Measurements from ENCODE around the gene LAMTOR4. TPM values are rescaled to one million over a fixed set of nuclear protein-coding genes. Genes with fewer than 3 reads are reported as not detected.
A peak's percentile ranks its signal among the peaks of the same experiment; 100 is the strongest.

The LAMTOR4 gene
- total RNA-seq, 1 donor from 2014 or later: 62.7 TPM

GRCh38 chr7:100118388-100119071 lies 30.2 kb upstream of the LAMTOR4 start:
- Mint-ChIP-seq H3K4me3 (ENCODE audit: unreplicated experiment) (peak overlapping the region; percentile 99), H3K9me3 (ENCODE audit: unreplicated experiment) (peaks cover 2% of the 10 kb centered on the region), H3K4me1 (ENCODE audit: low read depth, unreplicated experiment) (peaks cover 6% of the 10 kb centered on the region), H3K27me3 (ENCODE audit: low read depth, unreplicated experiment) (no peaks in the 10 kb centered on the region), H3K27ac (ENCODE audit: unreplicated experiment) (peak overlapping the region; percentile 96), H3K36me3 (ENCODE audit: low read depth, unreplicated experiment) (peaks cover 3% of the 10 kb centered on the region)
- Histone ChIP-seq H3K9me3 (ENCODE audit: insufficient read depth, low read depth, low read length) (no peaks in the 10 kb centered on the region), H3K79me2 (ENCODE audit: insufficient read depth, low read length) (peaks cover 20% of the 10 kb centered on the region), H3K4me2 (ENCODE audit: low read length) (peak overlapping the region; percentile 89), H3K27ac (ENCODE audit: low read depth, low read length) (peak overlapping the region; percentile 94), H3K27me3 (ENCODE audit: insufficient read depth, low read length) (no peaks in the 10 kb centered on the region), H3K4me1 (ENCODE audit: insufficient read depth, low read length) (peaks cover 15% of the 10 kb centered on the region), H3K9ac (ENCODE audit: low read length) (peak overlapping the region; percentile 88), H4K20me1 (ENCODE audit: insufficient read depth, low read length) (no peaks in the 10 kb centered on the region), H2AFZ (ENCODE audit: low read depth, low read length) (peak overlapping the region; percentile 85), H3K36me3 (ENCODE audit: insufficient read depth, low read length) (peaks cover 2% of the 10 kb centered on the region), H3K4me3 (ENCODE audit: insufficient read depth, low read depth, low read length) (peak overlapping the region; percentile 89)
- TF ChIP-seq CTCF (IDR thresholded peaks at IDR 0.05; ENCODE audit: insufficient read depth, low read depth, low read length): no peak
- no peak for TF ChIP-seq EZH2 (IDR thresholded peaks at IDR 0.05; ENCODE audit: insufficient read depth, low read length)
- FAIRE-seq (no peak), DNase-seq (ENCODE audit: low read depth) (no peak)

- Histone ChIP-seq H3K27me3 (ENCODE audit: insufficient read depth, low read length) (no peaks in the 10 kb centered on the region), H3K27ac (ENCODE audit: low read depth, low read length) (peak within 1 kb of the TSS; percentile 94), H3K9me3 (ENCODE audit: insufficient read depth, low read depth, low read length) (no peaks in the 10 kb centered on the region), H3K79me2 (ENCODE audit: insufficient read depth, low read length) (peaks cover 20% of the 10 kb centered on the region), H3K4me1 (ENCODE audit: insufficient read depth, low read length) (peaks cover 15% of the 10 kb centered on the region), H3K4me2 (ENCODE audit: low read length) (peak within 1 kb of the TSS; percentile 89), H3K4me3 (ENCODE audit: insufficient read depth, low read depth, low read length) (peak within 1 kb of the TSS; percentile 89), H3K9ac (ENCODE audit: low read length) (peak within 1 kb of the TSS; percentile 88), H4K20me1 (ENCODE audit: insufficient read depth, low read length) (no peaks in the 10 kb centered on the region), H3K36me3 (ENCODE audit: insufficient read depth, low read length) (peaks cover 2% of the 10 kb centered on the region), H2AFZ (ENCODE audit: low read depth, low read length) (peak within 1 kb of the TSS; percentile 85)
- DNase-seq (ENCODE audit: low read depth) (peak; percentile 85), FAIRE-seq (no peak)
- Mint-ChIP-seq H3K9me3 (ENCODE audit: unreplicated experiment) (peaks cover 2% of the 10 kb centered on the region), H3K4me3 (ENCODE audit: unreplicated experiment) (peak within 1 kb of the TSS; percentile 99), H3K4me1 (ENCODE audit: low read depth, unreplicated experiment) (peaks cover 6% of the 10 kb centered on the region), H3K27ac (ENCODE audit: unreplicated experiment) (peak within 1 kb of the TSS; percentile 96), H3K27me3 (ENCODE audit: low read depth, unreplicated experiment) (no peaks in the 10 kb centered on the region), H3K36me3 (ENCODE audit: low read depth, unreplicated experiment) (peaks cover 4% of the 10 kb centered on the region)
- TF ChIP-seq EZH2 (IDR thresholded peaks at IDR 0.05; ENCODE audit: insufficient read depth, low read length) (no peak), CTCF (IDR thresholded peaks at IDR 0.05; ENCODE audit: insufficient read depth, low read depth, low read length) (no peak)
Observed at GRCh38 chr7:100119072-100119969, 29.4 kb upstream of the LAMTOR4 start, which contains the start of the genes CNPY4 and TAF6. Gene CNPY4 (plus strand): TSS chr7:100119634. CDS start chr7:100119745, 111 bp downstream. Gene TAF6 (minus strand): TSS chr7:100119358. CDS start chr7:100114209, 5,149 bp downstream.
